Suprapubic skin (tissue), 4 donors: ENCODE results near the gene GTF2H4. TPM values are rescaled to one million over a fixed set of nuclear protein-coding genes. Genes with fewer than 3 reads are reported as not detected.

Experiments
- DNase-seq, 2 donors: peaks; one replicate each; pipeline ENCODE4 v3.0.0-alpha.2; 2019; ENCODE audit warnings: low spot score in 2 of 2
- H3K27ac ChIP-seq: fragments of 200-600 bp; sonication (generic); one replicate; pipeline ENCODE4 v1.5.1; 2019
- H3K27me3 ChIP-seq: fragments of 200-600 bp; sonication (generic); one replicate; pipeline ENCODE4 v1.5.1; 2019
- H3K36me3 ChIP-seq: fragments of 200-600 bp; sonication (generic); one replicate; pipeline ENCODE4 v1.5.1; 2019
- H3K4me1 ChIP-seq: fragments of 200-600 bp; sonication (generic); one replicate; pipeline ENCODE4 v1.5.1; 2019
- H3K4me3 ChIP-seq: fragments of 200-600 bp; sonication (generic); one replicate; pipeline ENCODE4 v1.5.1; 2019; ENCODE audit warnings: mild to moderate bottlenecking
- H3K9me3 ChIP-seq: fragments of 200-600 bp; sonication (generic); one replicate; pipeline ENCODE4 v1.5.1; 2019
- EP300 ChIP-seq: sonication (generic); formaldehyde crosslinking; IDR thresholded peaks from one replicate; pipeline ENCODE4 v1.6.1; 2017; ENCODE audit warnings: antibody characterized with exemption
- POLR2A ChIP-seq, 2 donors: fragments of 450-650 bp; IDR thresholded peaks; one replicate each; pipeline ENCODE4 v1.6.1; 2017; ENCODE audit warnings: antibody characterized with exemption in 2 of 2, mild to moderate bottlenecking in 2 of 2, moderate library complexity in 2 of 2
- POLR2AphosphoS5 ChIP-seq, 3 donors: sonication (generic); formaldehyde crosslinking; IDR thresholded peaks; one replicate each; pipeline ENCODE4 v1.6.1; 2017; ENCODE audit warnings: antibody characterized with exemption in 3 of 3
- WGBS: methylation state at CpG from one replicate; pipeline ENCODE4 v1.1.5; 2018; 5-methylcytosine and 5-hydroxymethylcytosine counted together
- total RNA-seq, 4 donors: library from RNA; depleted of rRNA; stranded (reverse); fragments of >200 nt; gene quantifications; one replicate each; pipeline ENCODE4 v1.1.0, GENCODE V29; 2016
- TF ChIP-seq, protein P1 (sequence below), 2 donors: fragments of 200-600 bp in 1 of 2; fragments of 450-650 bp in 1 of 2; sonication (generic) in 1 of 2; IDR thresholded peaks; one replicate each; pipeline ENCODE4 v1.5.1; 2016 to 2019; ENCODE audit warnings: antibody characterized with exemption in 2 of 2, mild to moderate bottlenecking in 1 of 2, moderate library complexity in 1 of 2

The GTF2H4 gene
- total RNA-seq, 4 donors from 2014 or later, result 10.5 to 33.5 (median 11.3) TPM

DNA sequence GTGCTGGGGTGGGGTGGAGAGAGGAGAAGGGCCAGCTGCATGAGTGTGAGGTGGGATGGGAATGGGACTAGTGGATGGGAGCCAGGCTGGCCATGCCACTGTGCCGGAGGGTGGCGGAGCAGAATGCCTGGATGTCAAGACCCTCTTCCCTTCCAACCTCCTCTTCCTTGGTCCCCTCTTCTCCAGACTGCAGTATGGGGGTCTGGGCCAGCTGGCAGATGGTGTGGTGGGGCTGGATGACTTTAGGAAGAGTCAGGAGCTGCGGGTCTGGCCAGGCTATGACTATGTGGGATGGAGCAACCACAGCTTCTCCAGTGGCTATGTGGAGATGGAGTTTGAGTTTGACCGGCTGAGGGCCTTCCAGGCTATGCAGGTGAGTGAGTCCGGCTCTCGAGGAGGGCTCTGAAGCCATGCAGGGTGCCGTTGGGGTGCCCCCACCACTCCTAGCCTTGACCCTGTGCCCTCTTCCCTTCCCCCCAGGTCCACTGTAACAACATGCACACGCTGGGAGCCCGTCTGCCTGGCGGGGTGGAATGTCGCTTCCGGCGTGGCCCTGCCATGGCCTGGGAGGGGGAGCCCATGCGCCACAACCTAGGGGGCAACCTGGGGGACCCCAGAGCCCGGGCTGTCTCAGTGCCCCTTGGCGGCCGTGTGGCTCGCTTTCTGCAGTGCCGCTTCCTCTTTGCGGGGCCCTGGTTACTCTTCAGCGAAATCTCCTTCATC, 16.0 kb upstream of the GTF2H4 start:
- H3K4me1 ChIP-seq, result peaks cover 37% of the 10 kb centered on the region
- DNase-seq, result peak in 1 of 2 donors; percentile 53
- WGBS, result 85% methylated on average over 13 of the region's 21 CpGs
- peaks cover 82% of the 10 kb centered on the region for H3K36me3 ChIP-seq
- no peak overlapping the region for H3K27ac ChIP-seq
- TF ChIP-seq EP300 (no peak), POLR2A (IDR thresholded peaks at IDR 0.05) (no peak), POLR2AphosphoS5 (IDR thresholded peaks at IDR 0.05) (no peak)
- TF ChIP-seq, protein P1, sequence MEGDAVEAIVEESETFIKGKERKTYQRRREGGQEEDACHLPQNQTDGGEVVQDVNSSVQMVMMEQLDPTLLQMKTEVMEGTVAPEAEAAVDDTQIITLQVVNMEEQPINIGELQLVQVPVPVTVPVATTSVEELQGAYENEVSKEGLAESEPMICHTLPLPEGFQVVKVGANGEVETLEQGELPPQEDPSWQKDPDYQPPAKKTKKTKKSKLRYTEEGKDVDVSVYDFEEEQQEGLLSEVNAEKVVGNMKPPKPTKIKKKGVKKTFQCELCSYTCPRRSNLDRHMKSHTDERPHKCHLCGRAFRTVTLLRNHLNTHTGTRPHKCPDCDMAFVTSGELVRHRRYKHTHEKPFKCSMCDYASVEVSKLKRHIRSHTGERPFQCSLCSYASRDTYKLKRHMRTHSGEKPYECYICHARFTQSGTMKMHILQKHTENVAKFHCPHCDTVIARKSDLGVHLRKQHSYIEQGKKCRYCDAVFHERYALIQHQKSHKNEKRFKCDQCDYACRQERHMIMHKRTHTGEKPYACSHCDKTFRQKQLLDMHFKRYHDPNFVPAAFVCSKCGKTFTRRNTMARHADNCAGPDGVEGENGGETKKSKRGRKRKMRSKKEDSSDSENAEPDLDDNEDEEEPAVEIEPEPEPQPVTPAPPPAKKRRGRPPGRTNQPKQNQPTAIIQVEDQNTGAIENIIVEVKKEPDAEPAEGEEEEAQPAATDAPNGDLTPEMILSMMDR (IDR thresholded peaks at IDR 0.05), result no peak
- H3K4me3 ChIP-seq, result no peak overlapping the region
- no peaks in the 10 kb centered on the region for H3K27me3 ChIP-seq
- H3K9me3 ChIP-seq, result no peaks in the 10 kb centered on the region

GRCh38 chr6:30893001-30893591, 14.9 kb upstream of the GTF2H4 start:
- Histone ChIP-seq H3K4me3 (no peak overlapping the region), H3K27me3 (no peaks in the 10 kb centered on the region), H3K9me3 (no peaks in the 10 kb centered on the region), H3K27ac (no peak overlapping the region), H3K36me3 (peaks cover 93% of the 10 kb centered on the region), H3K4me1 (peaks cover 31% of the 10 kb centered on the region)
- TF ChIP-seq POLR2A (IDR thresholded peaks at IDR 0.05) (no peak), POLR2AphosphoS5 (IDR thresholded peaks at IDR 0.05) (no peak), EP300 (no peak)
- TF ChIP-seq, protein P1 (IDR thresholded peaks at IDR 0.05), result no peak
- DNase-seq, result peak in 1 of 2 donors; percentile 55
- WGBS, result 85% methylated on average over 10 of the region's 16 CpGs

DNA sequence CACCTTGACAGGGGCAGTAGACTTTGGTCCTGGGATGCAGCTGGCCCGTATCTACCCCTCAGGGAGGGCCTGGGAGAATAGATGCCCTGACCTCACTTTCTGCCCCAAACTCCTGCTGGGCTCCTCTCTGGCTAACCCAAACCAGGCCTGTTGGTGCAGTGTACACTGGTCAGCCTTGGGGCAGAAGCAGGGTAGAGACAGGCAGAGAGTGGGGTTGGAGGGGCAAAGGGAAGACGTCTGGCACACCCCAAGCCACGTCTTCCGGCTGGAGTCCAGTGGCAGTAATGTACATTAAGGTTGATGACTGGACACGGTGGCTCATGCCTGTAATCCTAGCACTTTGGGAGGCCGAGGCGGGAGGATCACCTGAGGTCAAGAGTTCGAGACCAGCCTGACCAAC, 14.3 kb upstream of the GTF2H4 start:
- Histone ChIP-seq H3K4me3 (no peak overlapping the region), H3K36me3 (peaks cover 97% of the 10 kb centered on the region), H3K9me3 (no peaks in the 10 kb centered on the region), H3K4me1 (peaks cover 26% of the 10 kb centered on the region), H3K27me3 (no peaks in the 10 kb centered on the region), H3K27ac (no peak overlapping the region)
- TF ChIP-seq, protein P1 (IDR thresholded peaks at IDR 0.05), result no peak
- TF ChIP-seq POLR2A (IDR thresholded peaks at IDR 0.05) (no peak), POLR2AphosphoS5 (IDR thresholded peaks at IDR 0.05) (no peak), EP300 (no peak)
- no peak for DNase-seq
- 91% methylated on average over 8 of the region's 8 CpGs for WGBS

DNA sequence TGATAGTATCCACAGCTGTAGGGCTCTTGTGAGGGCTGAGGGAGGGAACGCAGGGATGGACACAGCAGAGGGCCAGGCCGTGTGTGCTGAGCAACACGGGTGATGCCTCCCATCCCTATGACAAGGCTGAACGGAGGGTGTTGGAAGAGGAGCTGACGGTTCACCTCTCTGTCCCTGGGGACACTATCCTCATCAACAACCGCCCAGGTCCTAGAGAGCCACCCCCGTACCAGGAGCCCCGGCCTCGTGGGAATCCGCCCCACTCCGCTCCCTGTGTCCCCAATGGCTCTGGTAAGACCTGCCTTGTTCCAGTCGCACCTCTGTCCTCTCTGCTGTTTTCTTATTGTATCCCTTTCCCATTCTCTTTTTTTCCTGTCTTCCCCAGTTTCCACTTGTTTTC, 13.6 kb upstream of the GTF2H4 start:
- H3K27ac ChIP-seq, result no peak overlapping the region
- 83% methylated on average over 12 of the region's 12 CpGs for WGBS
- H3K36me3 ChIP-seq, result peaks cover 97% of the 10 kb centered on the region
- H3K4me3 ChIP-seq, result no peak overlapping the region
- TF ChIP-seq EP300 (no peak), POLR2AphosphoS5 (IDR thresholded peaks at IDR 0.05) (no peak), POLR2A (IDR thresholded peaks at IDR 0.05) (no peak)
- TF ChIP-seq, protein P1 (IDR thresholded peaks at IDR 0.05), result no peak
- H3K27me3 ChIP-seq, result no peaks in the 10 kb centered on the region
- peaks cover 19% of the 10 kb centered on the region for H3K4me1 ChIP-seq
- no peak for DNase-seq
- no peaks in the 10 kb centered on the region for H3K9me3 ChIP-seq

GRCh38 chr6:30894935-30895334, 13.1 kb upstream of the GTF2H4 start:
- peaks cover 13% of the 10 kb centered on the region for H3K4me1 ChIP-seq
- TF ChIP-seq POLR2AphosphoS5 (IDR thresholded peaks at IDR 0.05) (no peak), POLR2A (IDR thresholded peaks at IDR 0.05) (no peak), EP300 (no peak)
- TF ChIP-seq, protein P1 (IDR thresholded peaks at IDR 0.05), result no peak
- H3K4me3 ChIP-seq, result no peak overlapping the region
- H3K27me3 ChIP-seq, result no peaks in the 10 kb centered on the region
- H3K9me3 ChIP-seq, result no peaks in the 10 kb centered on the region
- no peak for DNase-seq
- H3K36me3 ChIP-seq, result peaks cover 97% of the 10 kb centered on the region
- WGBS, result 92% methylated on average over 3 of the region's 3 CpGs
- H3K27ac ChIP-seq, result no peak overlapping the region
